Gastroesophageal sphincter (tissue), 3 donors: ENCODE data around the gene GPR162.

Source experiments
- POLR2A ChIP-seq, 2 donors: fragments of 450-650 bp; IDR thresholded peaks; one replicate each; pipeline ENCODE4 v1.6.1; 2017; ENCODE audit warnings: antibody characterized with exemption in 2 of 2, mild to moderate bottlenecking in 2 of 2, moderate library complexity in 1 of 2
- POLR2AphosphoS5 ChIP-seq: sonication (generic); formaldehyde crosslinking; IDR thresholded peaks from one replicate; pipeline ENCODE4 v1.6.1; 2017; ENCODE audit warnings: antibody characterized with exemption
- TF ChIP-seq, protein P1 (sequence below), 4 experiments: fragments of 200-600 bp in 2 of 4; fragments of 450-650 bp in 2 of 4; sonication (generic) in 1 of 4; IDR thresholded peaks; one replicate each; pipeline ENCODE4 v1.5.1; 2017 to 2019; ENCODE audit warnings: antibody characterized with exemption in 4 of 4, mild to moderate bottlenecking in 2 of 4, moderate library complexity in 2 of 4

DNA sequence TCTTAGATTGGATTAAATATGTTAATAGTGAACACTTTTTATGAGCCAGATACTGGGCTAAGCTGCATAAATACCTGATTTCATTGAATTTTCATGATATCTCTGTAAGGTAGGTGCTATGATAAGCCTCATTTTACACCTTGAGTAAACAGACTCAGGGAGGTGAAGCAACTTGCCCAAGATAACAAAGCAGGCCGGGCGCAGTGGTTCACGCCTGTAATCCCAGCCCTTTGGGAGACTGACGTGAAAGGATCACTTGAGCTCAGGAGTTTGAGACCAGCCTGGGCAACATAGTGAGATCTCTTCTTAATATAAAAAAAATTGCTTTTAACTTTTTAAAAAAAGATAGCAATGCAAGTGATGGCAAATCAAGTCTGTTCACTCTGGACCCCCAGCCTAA is 20.5 kb downstream of the GPR162 start:
- TF ChIP-seq, protein P1, sequence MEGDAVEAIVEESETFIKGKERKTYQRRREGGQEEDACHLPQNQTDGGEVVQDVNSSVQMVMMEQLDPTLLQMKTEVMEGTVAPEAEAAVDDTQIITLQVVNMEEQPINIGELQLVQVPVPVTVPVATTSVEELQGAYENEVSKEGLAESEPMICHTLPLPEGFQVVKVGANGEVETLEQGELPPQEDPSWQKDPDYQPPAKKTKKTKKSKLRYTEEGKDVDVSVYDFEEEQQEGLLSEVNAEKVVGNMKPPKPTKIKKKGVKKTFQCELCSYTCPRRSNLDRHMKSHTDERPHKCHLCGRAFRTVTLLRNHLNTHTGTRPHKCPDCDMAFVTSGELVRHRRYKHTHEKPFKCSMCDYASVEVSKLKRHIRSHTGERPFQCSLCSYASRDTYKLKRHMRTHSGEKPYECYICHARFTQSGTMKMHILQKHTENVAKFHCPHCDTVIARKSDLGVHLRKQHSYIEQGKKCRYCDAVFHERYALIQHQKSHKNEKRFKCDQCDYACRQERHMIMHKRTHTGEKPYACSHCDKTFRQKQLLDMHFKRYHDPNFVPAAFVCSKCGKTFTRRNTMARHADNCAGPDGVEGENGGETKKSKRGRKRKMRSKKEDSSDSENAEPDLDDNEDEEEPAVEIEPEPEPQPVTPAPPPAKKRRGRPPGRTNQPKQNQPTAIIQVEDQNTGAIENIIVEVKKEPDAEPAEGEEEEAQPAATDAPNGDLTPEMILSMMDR (IDR thresholded peaks at IDR 0.05): no peak
- TF ChIP-seq POLR2AphosphoS5 (no peak), POLR2A (IDR thresholded peaks at IDR 0.05) (no peak)
